RCC 7860 (cell line): ENCODE data around the gene RER1.

Experiments
- DNase-seq: peaks from one replicate; pipeline ENCODE4 v3.0.0-alpha.2; 2015; ENCODE audit warnings: low spot score
- FAIRE-seq: peaks from 2 replicates; lab custom pipeline; 2012; peaks lifted over from hg19 to GRCh38; lab: Jason Lieb, UNC

The RER1 gene

GRCh38 chr1:2418791-2419320 is 27.2 kb downstream of the RER1 start:
- FAIRE-seq (no peak), DNase-seq (no peak)

- DNase-seq (no peak), FAIRE-seq (no peak)
Observed at GRCh38 chr1:2419416-2419815, 27.8 kb downstream of the RER1 start.

GRCh38 chr1:2422523-2422922 is 30.9 kb downstream of the RER1 start:
- FAIRE-seq: no peak

GRCh38 chr1:2425892-2426291 is 34.3 kb downstream of the RER1 start:
- DNase-seq (no peak), FAIRE-seq (no peak)

More at GRCh38 chr1:2422523-2422922, 30.9 kb downstream of the RER1 start:
- no peak for DNase-seq

- DNase-seq (no peak), FAIRE-seq (no peak)
Observed at GRCh38 chr1:2426540-2426939, 34.9 kb downstream of the RER1 start.

GRCh38 chr1:2427051-2427450 is 35.4 kb downstream of the RER1 start:
- DNase-seq (no peak), FAIRE-seq (no peak)

GRCh38 chr1:2427976-2428375 is 36.3 kb downstream of the RER1 start:
- no peak for FAIRE-seq
- DNase-seq: no peak

- no peak for FAIRE-seq
Observed at GRCh38 chr1:2428490-2428889, 36.8 kb downstream of the RER1 start.

GRCh38 chr1:2429780-2430591 is 38.3 kb downstream of the RER1 start:
- FAIRE-seq (no peak), DNase-seq (no peak)

More at GRCh38 chr1:2428490-2428889, 36.8 kb downstream of the RER1 start:
- no peak for DNase-seq

- no peak for DNase-seq
- FAIRE-seq: no peak
Observed at GRCh38 chr1:2430592-2430973, 38.9 kb downstream of the RER1 start.

- DNase-seq (no peak), FAIRE-seq (no peak)
Observed at GRCh38 chr1:2431103-2431502, 39.5 kb downstream of the RER1 start.

- FAIRE-seq (no peak), DNase-seq (no peak)
Observed at GRCh38 chr1:2431518-2431917, 39.9 kb downstream of the RER1 start.

GRCh38 chr1:2432441-2432844 is 40.8 kb downstream of the RER1 start:
- FAIRE-seq (no peak), DNase-seq (no peak)

- no peak for FAIRE-seq
- no peak for DNase-seq
Observed at GRCh38 chr1:2433196-2433595, 41.6 kb downstream of the RER1 start.

- no peak for FAIRE-seq
Observed at GRCh38 chr1:2433936-2434655, 42.5 kb downstream of the RER1 start.

GRCh38 chr1:2435091-2435490 is 43.5 kb downstream of the RER1 start:
- no peak for DNase-seq
- FAIRE-seq: no peak

More at GRCh38 chr1:2433936-2434655, 42.5 kb downstream of the RER1 start:
- no peak for DNase-seq

GRCh38 chr1:2435746-2436355 is 44.2 kb downstream of the RER1 start:
- no peak for FAIRE-seq
- no peak for DNase-seq

- DNase-seq (no peak), FAIRE-seq (no peak)
Observed at GRCh38 chr1:2436876-2437275, 45.2 kb downstream of the RER1 start.

GRCh38 chr1:2437617-2438016 is 46.0 kb downstream of the RER1 start:
- no peak for FAIRE-seq
- no peak for DNase-seq

- no peak for FAIRE-seq
- no peak for DNase-seq
Observed at GRCh38 chr1:2438038-2438437, 46.4 kb downstream of the RER1 start.

- FAIRE-seq (no peak), DNase-seq (no peak)
Observed at GRCh38 chr1:2438641-2439040, 47.0 kb downstream of the RER1 start.

- no peak for FAIRE-seq
Observed at GRCh38 chr1:2439369-2439768, 47.7 kb downstream of the RER1 start.

More at GRCh38 chr1:2439369-2439768, 47.7 kb downstream of the RER1 start:
- DNase-seq: no peak
